Measurements from ENCODE around the gene RIN3. TPM values are rescaled to one million over a fixed set of nuclear protein-coding genes. Genes with fewer than 3 reads are reported as not detected.

RIN3 gene
- total RNA-seq, 6 experiments from 2014 or later = 19.7 to 26.0 (median 24.6) TPM

DNA sequence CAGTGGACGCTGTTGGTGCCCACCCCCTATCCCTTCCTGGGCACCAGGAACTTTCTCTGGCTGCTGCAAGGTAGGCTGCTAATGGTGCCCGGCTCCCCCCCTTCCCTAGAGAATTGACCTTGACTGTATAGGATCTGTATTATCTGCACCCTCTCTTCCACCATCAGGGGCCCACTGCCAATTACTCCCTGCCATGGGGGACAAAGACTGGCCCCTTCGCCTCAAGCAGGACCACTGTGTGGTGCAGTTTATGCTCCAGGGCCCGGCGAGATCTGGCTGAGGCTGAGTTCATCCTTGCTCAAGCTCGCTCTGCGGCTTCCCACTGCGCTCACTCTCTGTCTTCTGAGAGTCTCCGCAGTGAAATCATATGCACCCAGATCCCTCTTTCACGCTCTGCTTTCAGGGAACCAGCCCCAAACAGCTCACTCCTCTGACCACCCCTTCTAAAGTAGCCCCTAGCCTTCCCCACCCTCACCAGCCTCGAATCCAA is 139.6 kb downstream of the RIN3 start:
- DNase-seq = no peak
- no peak overlapping the region; the same call in 1 of the 2 replicates for H3K27ac Mint-ChIP-seq
- TF ChIP-seq, protein P1, sequence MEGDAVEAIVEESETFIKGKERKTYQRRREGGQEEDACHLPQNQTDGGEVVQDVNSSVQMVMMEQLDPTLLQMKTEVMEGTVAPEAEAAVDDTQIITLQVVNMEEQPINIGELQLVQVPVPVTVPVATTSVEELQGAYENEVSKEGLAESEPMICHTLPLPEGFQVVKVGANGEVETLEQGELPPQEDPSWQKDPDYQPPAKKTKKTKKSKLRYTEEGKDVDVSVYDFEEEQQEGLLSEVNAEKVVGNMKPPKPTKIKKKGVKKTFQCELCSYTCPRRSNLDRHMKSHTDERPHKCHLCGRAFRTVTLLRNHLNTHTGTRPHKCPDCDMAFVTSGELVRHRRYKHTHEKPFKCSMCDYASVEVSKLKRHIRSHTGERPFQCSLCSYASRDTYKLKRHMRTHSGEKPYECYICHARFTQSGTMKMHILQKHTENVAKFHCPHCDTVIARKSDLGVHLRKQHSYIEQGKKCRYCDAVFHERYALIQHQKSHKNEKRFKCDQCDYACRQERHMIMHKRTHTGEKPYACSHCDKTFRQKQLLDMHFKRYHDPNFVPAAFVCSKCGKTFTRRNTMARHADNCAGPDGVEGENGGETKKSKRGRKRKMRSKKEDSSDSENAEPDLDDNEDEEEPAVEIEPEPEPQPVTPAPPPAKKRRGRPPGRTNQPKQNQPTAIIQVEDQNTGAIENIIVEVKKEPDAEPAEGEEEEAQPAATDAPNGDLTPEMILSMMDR (IDR thresholded peaks at IDR 0.05) = no peak
- peaks cover 4% of the 10 kb centered on the region for H3K27me3 Mint-ChIP-seq (ENCODE audit: insufficient read depth)
- H3K36me3 Mint-ChIP-seq (ENCODE audit: low read depth) = peaks cover 15% of the 10 kb centered on the region
- H3K4me3 Mint-ChIP-seq = no peak overlapping the region
- peaks cover 23% of the 10 kb centered on the region for H3K4me1 Mint-ChIP-seq (ENCODE audit: low read depth)
- no peaks in the 10 kb centered on the region for H3K9me3 Mint-ChIP-seq

DNA sequence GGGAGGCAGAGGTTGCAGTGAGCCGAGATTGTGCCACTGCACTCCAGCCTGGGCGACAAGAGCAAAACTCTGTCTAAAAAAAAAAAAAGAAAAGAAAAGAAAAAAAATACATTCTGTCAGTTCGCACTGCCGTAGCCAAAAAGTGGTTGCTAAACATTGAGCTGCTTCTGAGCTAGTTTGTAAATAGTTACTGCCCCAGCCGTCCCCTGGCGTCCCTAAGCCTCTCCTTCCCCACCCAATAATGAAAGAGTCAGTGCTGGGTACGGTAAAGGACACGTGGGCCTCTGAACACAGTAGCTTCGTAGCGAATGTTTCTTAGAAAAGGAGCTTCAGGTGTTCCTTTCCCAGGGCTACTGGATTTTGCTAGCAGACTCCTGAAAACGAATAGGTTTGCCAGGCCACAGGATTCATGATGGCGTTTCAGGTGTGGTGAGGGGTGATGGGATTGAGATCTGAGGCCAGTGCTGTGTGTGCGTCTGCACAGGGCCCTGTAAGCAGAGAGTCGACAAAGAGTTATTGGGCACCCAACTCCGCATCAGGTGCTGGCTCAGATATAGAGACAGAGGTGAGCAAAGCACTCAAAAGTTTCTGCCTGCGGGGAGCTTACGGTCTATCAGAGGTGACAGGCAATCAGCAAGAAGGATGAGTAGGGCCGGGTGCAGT is 140.8 kb downstream of the RIN3 start:
- Mint-ChIP-seq H3K27ac (no peak overlapping the region), H3K27me3 (ENCODE audit: insufficient read depth) (peaks cover 4% of the 10 kb centered on the region), H3K9me3 (no peaks in the 10 kb centered on the region), H3K4me3 (no peak overlapping the region), H3K36me3 (ENCODE audit: low read depth) (peaks cover 19% of the 10 kb centered on the region), H3K4me1 (ENCODE audit: low read depth) (peaks cover 13% of the 10 kb centered on the region)
- TF ChIP-seq, protein P1 (IDR thresholded peaks at IDR 0.05) = no peak
- DNase-seq = no peak

DNA sequence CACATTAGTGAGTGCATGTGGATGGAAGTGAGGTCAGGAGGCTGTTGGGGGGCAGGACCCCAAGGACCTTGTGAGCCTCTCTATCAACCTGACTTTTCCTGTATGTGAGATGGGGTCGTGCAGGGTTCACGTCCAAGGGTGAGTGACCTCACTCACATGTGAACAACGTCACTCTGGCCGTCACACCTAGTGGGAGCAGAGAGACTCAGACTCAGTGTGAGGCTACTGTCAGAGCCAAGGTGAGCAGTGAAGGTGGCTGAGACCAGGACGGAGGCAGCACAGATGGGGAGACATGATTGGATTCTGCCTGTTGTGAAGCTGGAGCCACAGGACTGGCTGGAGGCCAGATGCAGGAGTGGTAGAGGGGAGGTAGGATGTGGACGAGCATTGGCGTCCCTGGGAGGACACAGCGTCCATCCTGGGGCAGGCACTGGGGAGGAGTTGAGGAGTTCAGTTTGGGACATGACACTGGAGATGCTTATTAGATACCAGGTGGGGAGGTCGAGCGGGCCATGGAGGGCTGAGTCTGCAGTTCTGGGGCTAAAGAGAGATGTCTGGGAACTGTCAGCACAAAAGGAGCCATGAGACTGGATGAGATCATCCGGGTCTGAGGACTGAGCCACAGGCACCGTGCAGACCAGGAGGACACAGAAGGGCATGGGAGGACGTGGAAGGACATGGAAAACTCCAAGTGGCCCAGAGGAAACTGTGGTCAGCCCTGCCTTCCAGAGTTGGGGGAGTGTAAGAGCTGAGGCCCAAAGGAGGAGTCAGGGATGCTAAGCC is 142.0 kb downstream of the RIN3 start:
- TF ChIP-seq, protein P1 (IDR thresholded peaks at IDR 0.05) = no peak
- no peak for DNase-seq
- peaks cover 13% of the 10 kb centered on the region for H3K4me1 Mint-ChIP-seq (ENCODE audit: low read depth)
- H3K27ac Mint-ChIP-seq = 0 out of 2 replicates have a peak overlapping the region, but pooled peaks have one; percentile 2
- peaks cover 7% of the 10 kb centered on the region for H3K27me3 Mint-ChIP-seq (ENCODE audit: insufficient read depth)
- no peaks in the 10 kb centered on the region for H3K9me3 Mint-ChIP-seq
- H3K36me3 Mint-ChIP-seq (ENCODE audit: low read depth) = peaks cover 29% of the 10 kb centered on the region
- H3K4me3 Mint-ChIP-seq = no peak overlapping the region

DNA sequence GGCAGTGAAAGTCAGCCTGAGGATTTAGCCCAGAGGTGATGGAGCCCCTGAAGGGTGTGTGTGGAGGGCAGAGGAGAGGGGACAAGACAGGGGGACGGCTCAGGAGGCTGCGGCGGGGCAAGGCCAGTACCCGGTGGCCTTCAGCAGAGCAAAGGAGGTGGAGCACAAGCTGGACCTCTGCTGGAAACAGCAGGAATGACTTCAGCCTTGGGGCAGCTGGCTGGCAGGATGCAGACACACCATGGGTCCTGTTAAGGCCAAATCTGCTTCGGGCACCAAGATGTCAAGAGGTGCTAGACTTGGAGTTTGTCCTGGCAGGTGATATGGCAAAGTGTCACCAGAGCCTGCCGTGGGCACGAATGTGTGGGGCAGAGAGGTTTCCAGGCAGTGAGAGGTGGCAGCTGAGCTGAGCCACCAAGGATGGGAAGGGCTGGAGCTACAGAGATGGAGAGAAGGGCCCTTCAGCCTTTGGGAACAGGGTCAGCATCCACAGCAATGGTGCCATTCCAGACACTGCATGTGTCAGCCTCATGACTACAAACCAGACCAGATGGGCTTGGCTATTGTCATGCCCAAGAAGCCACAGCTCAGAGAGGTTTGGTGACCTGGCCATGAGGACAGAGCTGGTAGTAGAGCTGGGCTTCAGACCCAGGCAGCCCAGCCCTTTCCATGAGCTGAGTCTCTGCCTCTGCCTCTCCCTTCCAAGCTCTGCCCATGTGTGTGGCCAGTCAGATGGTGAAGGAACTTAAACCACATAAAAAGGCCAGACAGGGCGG is 142.9 kb downstream of the RIN3 start:
- peak; percentile 14 for DNase-seq
- Mint-ChIP-seq H3K4me1 (ENCODE audit: low read depth) (peaks cover 13% of the 10 kb centered on the region), H3K36me3 (ENCODE audit: low read depth) (peaks cover 35% of the 10 kb centered on the region), H3K4me3 (no peak overlapping the region), H3K9me3 (no peaks in the 10 kb centered on the region), H3K27me3 (ENCODE audit: insufficient read depth) (peaks cover 7% of the 10 kb centered on the region), H3K27ac (no peak overlapping the region)
- TF ChIP-seq, protein P1 (IDR thresholded peaks at IDR 0.05) = peak; percentile 48

DNA sequence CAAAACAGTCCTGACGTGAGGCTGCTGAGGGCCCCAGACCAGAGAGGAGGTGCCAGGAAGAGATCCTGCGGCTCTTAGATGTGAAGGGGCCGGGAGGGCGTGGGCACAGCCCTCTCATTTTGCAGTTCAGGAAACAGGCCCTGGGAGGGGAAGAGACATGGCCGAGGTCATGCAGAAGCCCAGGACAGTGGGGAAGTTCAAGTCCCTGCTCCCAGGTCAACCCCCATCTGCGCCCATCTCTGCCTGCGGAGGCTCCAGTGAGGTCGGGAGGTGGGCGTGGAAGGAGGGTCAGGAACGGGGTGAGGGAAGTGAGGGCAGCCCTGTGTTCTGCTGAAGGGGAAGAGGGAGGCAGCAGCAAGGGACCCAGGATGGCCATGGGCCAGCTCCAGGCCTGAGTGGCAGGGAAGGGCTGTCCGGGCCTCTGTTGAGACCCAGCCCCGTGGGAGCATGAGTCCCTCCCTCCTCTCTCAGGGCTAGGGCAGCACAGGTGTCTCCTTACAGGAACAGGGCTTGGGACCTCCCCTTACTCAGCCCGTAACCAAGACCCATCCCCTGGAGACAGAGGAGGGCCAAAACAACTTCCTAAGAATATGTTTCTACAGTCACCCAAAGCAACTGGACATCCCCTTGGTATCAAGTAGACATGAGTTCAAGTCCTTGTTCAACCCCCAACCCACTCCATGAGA is 144.0 kb downstream of the RIN3 start:
- Mint-ChIP-seq H3K4me1 (ENCODE audit: low read depth) (peaks cover 13% of the 10 kb centered on the region), H3K4me3 (no peak overlapping the region), H3K27ac (no peak overlapping the region), H3K27me3 (ENCODE audit: insufficient read depth) (peaks cover 7% of the 10 kb centered on the region), H3K9me3 (no peaks in the 10 kb centered on the region), H3K36me3 (ENCODE audit: low read depth) (peaks cover 41% of the 10 kb centered on the region)
- TF ChIP-seq, protein P1 (IDR thresholded peaks at IDR 0.05) = no peak
- DNase-seq = no peak

Data from HFFc6 (cell line).